GM23248 (cell line): Measurements from ENCODE around the gene PCCA.

Source experiments
- EZH2 ChIP-seq: fragments of 200-600 bp; sonication (generic); IDR thresholded peaks from 2 replicates; pipeline ENCODE4 v1.6.1; 2018; ENCODE audit warnings: antibody characterized with exemption, mild to moderate bottlenecking; ENCODE audit not compliant: insufficient read depth, poor library complexity, severe bottlenecking
- EZH2phosphoT487 ChIP-seq: fragments of 200-600 bp; sonication (generic); IDR thresholded peaks from 2 replicates; pipeline ENCODE4 v1.6.1; 2018; ENCODE audit warnings: antibody characterized with exemption, moderate library complexity, mild to moderate bottlenecking, low read depth; ENCODE audit not compliant: insufficient read depth

GRCh38 chr13:100541897-100542825, 453.3 kb downstream of the PCCA start:
- TF ChIP-seq EZH2 (no peak), EZH2phosphoT487 (no peak)
